Brain microvascular endothelial cell (primary cell): ENCODE measurements around the gene GPD2.

Experiments
- DNase-seq: peaks from one replicate; pipeline ENCODE4 v3.0.0-alpha.2; 2020
- H3K27ac ChIP-seq: fragments of 250-450 bp; sonication (Bioruptor Pico); 2 replicates; pipeline ENCODE4 v1.5.1; 2020; ENCODE audit warnings: mild to moderate bottlenecking, moderate library complexity
- H3K27me3 ChIP-seq: fragments of 250-450 bp; sonication (Bioruptor Pico); replicated peaks from 2 replicates; pipeline ENCODE4 v1.5.1; 2020; ENCODE audit warnings: mild to moderate bottlenecking
- H3K36me3 ChIP-seq: fragments of 250-450 bp; sonication (Bioruptor Pico); replicated peaks from 2 replicates; pipeline ENCODE4 v1.5.1; 2020; ENCODE audit warnings: mild to moderate bottlenecking
- H3K4me3 ChIP-seq: 2 replicates; pipeline ENCODE4 v1.5.1; 2011; ENCODE audit warnings: low read depth, mild to moderate bottlenecking, control low read depth, low read length, moderate library complexity
- CTCF ChIP-seq: IDR thresholded peaks from 2 replicates; pipeline ENCODE4 v1.5.1; 2011; ENCODE audit warnings: low read depth, mild to moderate bottlenecking, moderate library complexity, low read length, control low read depth, inconsistent platforms; ENCODE audit errors: missing control alignments
- in situ Hi-C: cut with HindIII; loops from 2 replicates; pipeline ENCODE4 v1.10.0; 2017; ENCODE audit warnings: low sequenced_read_pairs, low pct_ligation_motif_present

Gene GPD2

GRCh38 chr2:156411835-156412234 lies 24.3 kb upstream of the GPD2 start:
- no peaks in the 10 kb centered on the region for H3K27me3 ChIP-seq
- no peak for TF ChIP-seq CTCF
- H3K4me3 ChIP-seq: no peak overlapping the region
- in situ Hi-C loops: no loop called here
- no peak for DNase-seq
- H3K36me3 ChIP-seq: no peaks in the 10 kb centered on the region
- H3K27ac ChIP-seq: no peak overlapping the region

GRCh38 chr2:156421851-156422250 lies 14.3 kb upstream of the GPD2 start:
- Histone ChIP-seq H3K4me3 (no peak overlapping the region), H3K36me3 (no peaks in the 10 kb centered on the region), H3K27me3 (no peaks in the 10 kb centered on the region), H3K27ac (no peak overlapping the region)
- no peak for DNase-seq
- in situ Hi-C loops: no loop called here
- TF ChIP-seq CTCF: no peak

- H3K27me3 ChIP-seq: no peaks in the 10 kb centered on the region
- no peak overlapping the region for H3K4me3 ChIP-seq
- TF ChIP-seq CTCF: no peak
- no peak overlapping the region for H3K27ac ChIP-seq
- H3K36me3 ChIP-seq: no peaks in the 10 kb centered on the region
- in situ Hi-C loops: no loop called here
- DNase-seq: no peak
These were observed 12.4 kb upstream of the GPD2 start for GRCh38 chr2:156423674-156424282.

- in situ Hi-C loops: no loop called here
These were observed 9.1 kb upstream of the GPD2 start for GRCh38 chr2:156427074-156427473.

GRCh38 chr2:156429211-156429610 lies 7.0 kb upstream of the GPD2 start:
- Histone ChIP-seq H3K36me3 (no peaks in the 10 kb centered on the region), H3K4me3 (no peak overlapping the region), H3K27ac (no peak overlapping the region), H3K27me3 (no peaks in the 10 kb centered on the region)
- in situ Hi-C loops: no loop called here
- no peak for TF ChIP-seq CTCF
- DNase-seq: no peak

More at GRCh38 chr2:156427074-156427473, 9.1 kb upstream of the GPD2 start:
- Histone ChIP-seq H3K36me3 (no peaks in the 10 kb centered on the region), H3K4me3 (no peak overlapping the region), H3K27ac (no peak overlapping the region), H3K27me3 (no peaks in the 10 kb centered on the region)
- TF ChIP-seq CTCF: no peak
- DNase-seq: no peak
